ENCODE results near the gene TRIM38.

DNA sequence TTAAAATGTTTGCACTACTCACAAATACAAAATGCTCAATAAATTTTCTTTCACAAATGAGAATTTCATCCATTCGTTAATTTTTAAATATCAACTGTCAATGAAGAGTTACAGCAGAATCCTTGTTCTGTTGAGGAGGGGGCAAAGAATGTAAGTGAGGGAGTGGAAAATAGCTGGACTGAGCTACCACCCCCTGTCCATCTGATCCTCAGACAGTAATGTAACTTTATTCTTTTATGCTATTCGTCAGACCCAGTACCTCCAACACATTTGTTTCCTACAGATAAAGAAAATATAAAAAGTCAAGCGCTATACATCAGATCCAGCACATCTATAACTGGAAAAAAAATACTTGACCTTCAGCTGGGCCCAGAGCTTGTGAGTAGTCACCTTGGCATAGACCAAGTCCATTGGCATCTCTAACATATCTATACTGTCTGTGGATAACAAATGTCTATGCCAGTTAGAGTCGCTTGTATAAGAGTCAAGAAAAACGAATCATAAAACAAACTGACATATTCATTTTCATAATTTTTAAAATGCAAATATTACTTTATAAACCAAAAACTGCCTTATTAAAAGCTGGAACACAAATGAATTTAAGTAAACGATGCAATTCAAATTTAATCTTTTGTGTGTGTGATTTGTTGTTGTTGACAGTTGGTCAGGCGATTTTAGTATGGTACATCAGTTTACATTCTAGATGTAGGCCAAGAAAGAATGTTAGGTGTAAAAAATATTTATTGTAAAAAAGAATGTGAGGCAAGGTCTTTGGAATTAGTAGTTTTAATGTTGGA, 67.5 kb downstream of the TRIM38 start:
- TF ChIP-seq POLR2AphosphoS5 (IDR thresholded peaks at IDR 0.05; ENCODE audit: borderline replicate concordance, low read depth, low read length) (no peak), EZH2 (IDR thresholded peaks at IDR 0.05) (no peak)

Data from SK-N-MC (cell line).